Activated naive CD4-positive, alpha-beta T cell treated with anti-CD3 and anti-CD28 coated beads for 36 hours (primary cell): ENCODE results near the gene SNX8. TPM values are rescaled to one million over a fixed set of nuclear protein-coding genes. Genes with fewer than 3 reads are reported as not detected.
"Not testable (repeated sequence)": the region's sequence is repeated elsewhere in the genome, so short reads cannot be mapped to it uniquely, and the experiment has no call there.

Experiments
- CTCF ChIA-PET: fragments of 350-600 bp; sonication (Branson Sonifier 250); formaldehyde crosslinking; loops from one replicate; lab custom pipeline; 2021; ENCODE audit warnings: antibody characterized with exemption; lab: Charles Lee
- DNase-seq: peaks from one replicate; pipeline ENCODE4 v3.0.0-alpha.2; 2020
- H3K27ac Mint-ChIP-seq: one replicate; pipeline ENCODE4 v1.8.0; 2021; ENCODE audit warnings: mild to moderate bottlenecking, mixed read lengths
- H3K27me3 Mint-ChIP-seq: one replicate; pipeline ENCODE4 v1.8.0; 2021; ENCODE audit warnings: low read depth, mixed read lengths
- H3K36me3 Mint-ChIP-seq: one replicate; pipeline ENCODE4 v1.8.0; 2021; ENCODE audit warnings: low read depth, mixed read lengths
- H3K4me1 Mint-ChIP-seq: one replicate; pipeline ENCODE4 v1.8.0; 2021; ENCODE audit warnings: low read depth, mixed read lengths
- H3K4me3 Mint-ChIP-seq: one replicate; pipeline ENCODE4 v1.8.0; 2021; ENCODE audit warnings: mild to moderate bottlenecking, moderate library complexity, mixed read lengths
- H3K9me3 Mint-ChIP-seq: one replicate; pipeline ENCODE4 v1.8.0; 2021; ENCODE audit warnings: mixed read lengths
- intact Hi-C: fragments of 100-400 bp; cut with micrococcal nuclease; formaldehyde crosslinking; loops from one replicate; pipeline ENCODE4 v1.15.1; 2023
- total RNA-seq, 2 experiments: library from RNA; stranded (reverse); gene quantifications; one replicate each; pipeline ENCODE4 v1.2.3, GENCODE V29; 2021

The SNX8 gene
- total RNA-seq, 2 experiments from 2014 or later = 28.7 to 29.6 TPM

DNA sequence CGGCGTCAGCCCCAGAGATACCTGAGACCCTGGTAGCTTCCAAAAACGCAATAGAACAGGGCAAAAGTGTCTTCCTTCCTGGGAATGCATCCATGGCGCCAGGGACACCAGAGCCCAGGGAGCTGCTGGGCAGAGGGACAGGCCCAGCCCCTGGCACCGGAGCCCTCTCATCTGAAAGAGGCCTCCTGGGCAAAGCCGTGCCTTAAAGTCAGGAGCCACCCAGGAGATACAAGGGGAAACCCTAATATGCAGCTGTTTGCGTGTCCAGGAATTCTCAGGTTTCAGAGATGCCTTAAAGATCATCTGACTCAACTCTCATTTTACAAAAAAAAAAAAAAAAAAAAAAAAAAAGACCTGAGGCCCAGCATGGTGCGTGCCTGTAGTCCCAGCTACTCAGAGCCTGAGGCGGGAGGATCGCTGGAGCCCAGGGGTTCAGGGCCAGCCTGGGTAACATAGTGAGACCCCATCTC lies 44.2 kb downstream of the SNX8 start:
- Mint-ChIP-seq H3K36me3 (peaks cover 7% of the 10 kb centered on the region), H3K27ac (no peak overlapping the region)
- CTCF ChIA-PET = interaction anchor here (0.6 to 0.7 kb wide), 2 partner anchors 78 to 94 kb away, joined by 3 to 5 read pairs; no protein-coding TSS in a partner anchor

DNA sequence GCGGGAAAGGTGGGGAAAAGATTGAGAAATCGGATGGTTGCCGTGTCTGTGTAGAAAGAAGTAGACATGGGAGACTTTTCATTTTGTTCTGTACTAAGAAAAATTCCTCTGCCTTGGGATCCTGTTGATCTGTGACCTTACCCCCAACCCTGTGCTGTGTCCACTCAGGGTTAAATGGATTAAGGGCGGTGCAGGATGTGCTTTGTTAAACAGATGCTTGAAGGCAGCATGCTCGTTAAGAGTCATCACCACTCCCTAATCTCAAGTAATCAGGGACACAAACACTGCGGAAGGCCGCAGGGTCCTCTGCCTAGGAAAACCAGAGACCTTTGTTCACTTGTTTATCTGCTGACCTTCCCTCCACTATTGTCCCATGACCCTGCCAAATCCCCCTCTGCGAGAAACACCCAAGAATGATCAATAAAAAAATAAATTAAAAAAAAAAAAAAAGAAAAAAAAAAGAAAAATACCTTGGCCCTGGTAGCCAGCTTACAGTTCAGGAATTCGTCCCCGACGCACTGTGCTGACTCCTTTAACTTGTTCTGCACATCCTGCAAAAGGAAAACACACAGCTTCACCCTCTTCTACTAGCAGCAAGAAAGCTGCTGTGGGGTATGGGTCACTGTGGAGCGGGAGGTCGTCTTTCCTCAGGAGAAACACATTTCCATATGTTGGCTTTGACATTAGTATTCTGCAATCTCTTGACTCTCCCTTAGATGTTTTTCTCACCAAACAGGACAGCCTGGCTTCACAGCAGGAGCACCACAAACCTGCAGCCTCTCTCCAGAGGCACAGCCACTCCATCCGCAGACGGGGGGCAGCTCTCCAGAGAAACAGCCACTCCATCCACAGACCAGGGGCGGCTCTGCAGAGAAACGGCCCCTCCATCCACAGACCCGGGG lies 44.9 kb downstream of the SNX8 start:
- CTCF ChIA-PET = not testable (repeated sequence)

More for the DNA sequence above, 44.2 kb downstream of the SNX8 start:
- no peaks in the 10 kb centered on the region for H3K27me3 Mint-ChIP-seq
- DNase-seq = no peak
- no peaks in the 10 kb centered on the region for H3K9me3 Mint-ChIP-seq
- intact Hi-C loops = no loop called here
- no peaks in the 10 kb centered on the region for H3K4me1 Mint-ChIP-seq
- no peak overlapping the region for H3K4me3 Mint-ChIP-seq

DNA sequence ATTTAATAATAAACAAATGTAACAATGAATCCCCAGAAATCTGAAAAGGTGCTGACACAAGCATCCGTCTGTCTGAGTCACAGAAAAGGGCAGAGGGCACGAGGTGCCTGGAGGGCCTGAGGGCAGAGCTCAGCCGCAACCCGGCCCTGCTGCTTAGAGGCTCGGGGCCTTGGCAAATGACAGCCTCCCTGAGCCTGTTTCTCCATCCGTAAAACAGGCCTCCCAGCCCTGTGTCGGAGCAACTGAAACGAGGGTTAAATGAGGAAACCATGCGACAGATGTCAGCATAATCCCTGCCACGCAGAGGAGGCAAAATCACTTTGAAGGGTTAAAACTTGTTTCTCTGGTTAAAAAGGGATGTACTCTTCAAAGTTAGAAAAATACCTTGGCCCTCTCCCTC lies 47.3 kb downstream of the SNX8 start:
- no peak overlapping the region for H3K27ac Mint-ChIP-seq
- H3K4me3 Mint-ChIP-seq = no peak overlapping the region
- intact Hi-C loops = no loop called here
- CTCF ChIA-PET = no interaction called here
- no peak for DNase-seq
- H3K36me3 Mint-ChIP-seq = peaks cover 13% of the 10 kb centered on the region
- H3K9me3 Mint-ChIP-seq = no peaks in the 10 kb centered on the region
- H3K4me1 Mint-ChIP-seq = peaks cover 3% of the 10 kb centered on the region
- H3K27me3 Mint-ChIP-seq = no peaks in the 10 kb centered on the region

More for the DNA sequence above, 44.9 kb downstream of the SNX8 start:
- intact Hi-C loops, H3K27me3 Mint-ChIP-seq, H3K36me3 Mint-ChIP-seq, H3K9me3 Mint-ChIP-seq, DNase-seq, H3K27ac Mint-ChIP-seq, H3K4me3 Mint-ChIP-seq, H3K4me1 Mint-ChIP-seq: not testable (repeated sequence)

DNA sequence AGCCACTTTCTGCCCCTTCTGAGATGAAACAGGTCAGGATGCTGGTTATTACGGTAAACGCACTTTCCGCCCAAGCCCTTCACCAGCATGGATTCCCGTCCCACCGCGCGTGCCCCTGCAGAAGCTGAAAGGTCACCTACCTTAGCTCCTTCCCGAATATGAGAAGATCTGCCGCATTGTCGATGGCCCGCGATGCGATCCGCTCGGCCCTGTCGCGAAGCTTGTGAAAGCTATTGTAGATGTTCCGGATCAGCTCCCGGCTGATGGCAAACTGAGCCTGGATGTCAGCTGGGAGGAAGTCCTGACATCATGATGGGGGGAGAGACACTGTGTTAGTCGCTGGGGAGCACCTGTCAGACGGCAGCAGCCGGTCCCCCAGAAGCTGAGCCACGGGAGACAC lies 50.1 kb downstream of the SNX8 start:
- Mint-ChIP-seq H3K27ac (no peak overlapping the region), H3K36me3 (peaks cover 8% of the 10 kb centered on the region), H3K4me1 (peaks cover 9% of the 10 kb centered on the region), H3K9me3 (no peaks in the 10 kb centered on the region), H3K4me3 (no peak overlapping the region), H3K27me3 (no peaks in the 10 kb centered on the region)
- no peak for DNase-seq
- CTCF ChIA-PET = no interaction called here
- intact Hi-C loops = no loop called here

DNA sequence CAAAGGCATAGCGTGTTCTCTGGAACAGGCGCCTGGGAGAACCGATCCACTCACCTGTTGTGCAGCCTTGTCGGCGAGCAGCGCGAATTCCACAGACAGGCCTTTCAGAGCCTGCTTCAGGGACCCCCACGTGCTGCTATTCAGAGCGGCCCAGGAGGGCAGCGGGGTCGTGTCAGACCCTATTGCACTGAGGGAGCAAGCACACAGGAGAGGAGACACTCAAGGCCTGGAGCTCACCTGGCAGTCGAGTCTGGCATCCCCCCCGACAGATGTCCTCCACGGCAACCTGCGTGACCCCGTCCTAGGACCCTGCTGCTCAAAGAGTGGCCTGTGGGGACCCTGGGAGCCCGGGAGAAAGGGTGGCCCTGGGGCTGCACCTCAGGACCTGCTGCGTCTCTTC lies 51.1 kb downstream of the SNX8 start:
- Mint-ChIP-seq H3K36me3 (peaks cover 8% of the 10 kb centered on the region), H3K27ac (no peak overlapping the region)
- CTCF ChIA-PET = no interaction called here

DNA sequence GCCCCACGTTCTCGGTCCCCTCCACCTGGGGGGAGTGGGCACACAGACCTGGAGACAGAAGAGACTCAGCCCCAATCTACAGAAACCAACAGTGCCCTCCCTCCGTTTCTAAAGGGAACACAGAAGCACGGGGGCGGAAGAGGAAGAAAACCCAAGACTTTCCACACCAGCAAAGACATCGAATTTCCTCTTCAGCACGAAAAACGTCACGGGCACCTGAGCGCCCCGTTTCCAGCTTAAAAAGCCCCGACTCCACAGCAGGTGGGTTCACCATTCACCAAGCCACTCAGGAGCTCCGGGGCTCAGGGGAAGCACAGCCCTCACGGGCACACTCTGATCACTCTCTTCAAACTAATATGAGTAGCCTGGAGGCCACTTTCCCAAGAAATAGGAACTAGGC lies 52.6 kb downstream of the SNX8 start:
- DNase-seq = peak; percentile 38

More for the DNA sequence above, 51.1 kb downstream of the SNX8 start:
- Mint-ChIP-seq H3K4me1 (peaks cover 9% of the 10 kb centered on the region), H3K27me3 (no peaks in the 10 kb centered on the region), H3K9me3 (no peaks in the 10 kb centered on the region), H3K4me3 (no peak overlapping the region)
- no peak for DNase-seq
- intact Hi-C loops = no loop called here

DNA sequence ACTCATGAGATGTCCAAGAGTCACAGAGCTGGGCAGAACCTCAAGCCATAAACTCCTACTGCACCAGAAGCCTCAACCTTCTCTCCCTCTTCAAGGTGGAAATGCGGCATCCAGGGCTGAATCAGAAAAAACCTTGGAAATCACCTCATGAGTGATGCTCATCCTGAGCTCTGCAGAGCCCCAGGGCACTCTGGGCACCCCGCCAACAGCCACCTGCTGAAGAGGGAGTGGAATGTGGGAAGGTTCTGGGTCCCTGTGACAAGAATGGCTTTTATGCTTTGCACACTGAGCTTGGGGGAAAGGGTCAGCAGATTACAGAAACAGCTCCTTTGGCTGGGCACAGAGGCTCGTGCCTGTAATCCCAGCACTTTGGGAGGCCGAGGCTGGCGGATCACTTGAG lies 53.4 kb downstream of the SNX8 start:
- Mint-ChIP-seq H3K27ac (no peak overlapping the region), H3K4me3 (no peak overlapping the region), H3K4me1 (peaks cover 9% of the 10 kb centered on the region), H3K27me3 (no peaks in the 10 kb centered on the region), H3K9me3 (no peaks in the 10 kb centered on the region), H3K36me3 (peaks cover 9% of the 10 kb centered on the region)
- intact Hi-C loops = no loop called here
- no peak for DNase-seq
- CTCF ChIA-PET = interaction anchor here (0.7 kb wide), 1 partner anchor 1208 kb away, joined by 3 read pairs; no protein-coding TSS in a partner anchor

More for the DNA sequence above, 52.6 kb downstream of the SNX8 start:
- Mint-ChIP-seq H3K27me3 (no peaks in the 10 kb centered on the region), H3K27ac (peak overlapping the region; percentile 47), H3K4me1 (peaks cover 9% of the 10 kb centered on the region), H3K36me3 (peaks cover 8% of the 10 kb centered on the region), H3K4me3 (peak overlapping the region; percentile 6), H3K9me3 (no peaks in the 10 kb centered on the region)
- CTCF ChIA-PET = interaction anchor here (1.0 kb wide), 1 partner anchor 170 kb away, joined by 3 read pairs; no protein-coding TSS in a partner anchor
- intact Hi-C loops = no loop called here

DNA sequence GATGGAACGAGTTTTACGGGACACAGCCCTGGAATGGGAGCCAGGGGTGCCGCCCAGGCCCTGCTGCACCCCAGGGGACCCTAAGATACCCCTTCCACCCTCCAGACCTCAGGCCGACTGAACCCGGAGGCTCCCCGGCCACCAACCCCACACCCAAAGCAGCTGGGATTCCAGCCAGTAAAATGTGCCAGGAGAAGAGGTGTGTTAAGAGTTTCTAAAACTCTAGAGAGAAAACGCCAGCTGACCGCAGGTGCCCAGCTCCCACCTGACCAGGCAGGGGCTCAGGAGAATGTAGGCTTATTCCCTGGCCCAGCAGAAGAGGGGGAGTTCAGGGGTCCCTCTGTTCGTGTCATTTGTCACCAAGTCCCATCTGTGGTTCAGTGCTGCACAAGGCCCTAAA lies 54.8 kb downstream of the SNX8 start:
- Mint-ChIP-seq H3K27ac (no peak overlapping the region), H3K9me3 (no peaks in the 10 kb centered on the region), H3K27me3 (no peaks in the 10 kb centered on the region), H3K4me3 (no peak overlapping the region), H3K36me3 (peaks cover 9% of the 10 kb centered on the region), H3K4me1 (peaks cover 9% of the 10 kb centered on the region)
- DNase-seq = no peak
- CTCF ChIA-PET = interaction anchor here (0.6 kb wide), 1 partner anchor 88 kb away, joined by 3 read pairs; no protein-coding TSS in a partner anchor
- intact Hi-C loops = no loop called here

DNA sequence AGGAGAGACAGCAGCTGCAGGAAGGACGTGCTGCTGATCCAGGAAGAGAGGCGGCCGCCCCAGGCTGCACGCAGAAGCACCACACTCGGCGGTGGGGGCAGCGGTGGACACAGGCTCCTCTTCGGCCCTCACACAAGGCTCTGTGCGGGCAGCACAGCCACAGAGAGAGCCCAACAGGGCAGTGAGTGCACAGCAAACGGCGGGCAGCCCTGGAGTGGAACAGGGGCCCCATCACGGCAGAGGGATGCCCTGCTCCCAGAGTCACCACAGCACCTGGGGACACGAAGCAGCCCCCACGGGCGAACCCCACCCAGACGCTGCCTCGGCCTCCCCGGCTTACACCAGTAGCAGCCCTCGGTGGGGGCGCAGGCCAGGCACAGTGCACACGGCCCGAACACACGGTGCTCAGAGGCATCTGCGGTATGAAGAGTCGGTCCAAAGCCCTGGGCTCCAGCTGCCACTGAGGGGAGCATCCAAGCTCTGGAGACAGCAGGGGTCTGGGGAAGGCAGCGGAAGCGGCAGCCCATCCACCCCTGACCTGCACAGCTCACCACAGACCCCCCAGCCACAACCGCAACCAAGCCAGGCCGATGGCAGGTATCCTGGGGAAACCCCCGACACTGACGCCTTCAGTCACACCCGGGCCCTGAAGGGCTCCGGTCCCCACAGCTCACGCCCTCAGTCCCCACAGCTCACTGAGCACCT lies 55.4 kb downstream of the SNX8 start:
- H3K27ac Mint-ChIP-seq = no peak overlapping the region
- CTCF ChIA-PET = interaction anchor here (0.6 kb wide), 1 partner anchor 89 kb away, joined by 3 read pairs; no protein-coding TSS in a partner anchor

DNA sequence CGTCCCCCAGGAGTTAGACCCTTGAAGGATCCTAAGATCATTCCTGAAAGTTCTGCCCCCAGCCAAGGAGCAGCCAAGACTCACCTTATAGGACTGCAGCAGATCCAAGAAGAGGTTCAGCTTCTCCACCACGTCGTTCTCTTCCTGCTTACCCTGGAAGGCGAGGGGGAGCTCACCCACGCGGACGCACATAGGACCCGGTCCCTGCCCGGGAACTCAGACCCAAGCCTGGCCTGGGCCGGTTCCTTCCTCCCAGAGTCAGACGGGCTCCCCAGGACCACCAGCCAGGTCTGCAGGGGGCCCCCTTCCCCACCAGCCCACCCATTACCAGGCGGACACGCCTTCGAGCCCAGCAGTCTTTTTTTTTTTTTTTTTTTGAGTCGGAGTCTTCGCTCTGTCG lies 56.6 kb downstream of the SNX8 start:
- H3K4me1 Mint-ChIP-seq = peaks cover 9% of the 10 kb centered on the region
- H3K9me3 Mint-ChIP-seq = no peaks in the 10 kb centered on the region
- no peak overlapping the region for H3K4me3 Mint-ChIP-seq
- intact Hi-C loops = no loop called here
- no peaks in the 10 kb centered on the region for H3K27me3 Mint-ChIP-seq
- CTCF ChIA-PET = no interaction called here
- H3K36me3 Mint-ChIP-seq = peaks cover 5% of the 10 kb centered on the region
- no peak overlapping the region for H3K27ac Mint-ChIP-seq
- DNase-seq = no peak

More for the DNA sequence above, 55.4 kb downstream of the SNX8 start:
- H3K27me3 Mint-ChIP-seq = no peaks in the 10 kb centered on the region
- no peaks in the 10 kb centered on the region for H3K9me3 Mint-ChIP-seq
- intact Hi-C loops = no loop called here
- peaks cover 5% of the 10 kb centered on the region for H3K36me3 Mint-ChIP-seq
- peaks cover 9% of the 10 kb centered on the region for H3K4me1 Mint-ChIP-seq
- no peak overlapping the region for H3K4me3 Mint-ChIP-seq
- DNase-seq = no peak

DNA sequence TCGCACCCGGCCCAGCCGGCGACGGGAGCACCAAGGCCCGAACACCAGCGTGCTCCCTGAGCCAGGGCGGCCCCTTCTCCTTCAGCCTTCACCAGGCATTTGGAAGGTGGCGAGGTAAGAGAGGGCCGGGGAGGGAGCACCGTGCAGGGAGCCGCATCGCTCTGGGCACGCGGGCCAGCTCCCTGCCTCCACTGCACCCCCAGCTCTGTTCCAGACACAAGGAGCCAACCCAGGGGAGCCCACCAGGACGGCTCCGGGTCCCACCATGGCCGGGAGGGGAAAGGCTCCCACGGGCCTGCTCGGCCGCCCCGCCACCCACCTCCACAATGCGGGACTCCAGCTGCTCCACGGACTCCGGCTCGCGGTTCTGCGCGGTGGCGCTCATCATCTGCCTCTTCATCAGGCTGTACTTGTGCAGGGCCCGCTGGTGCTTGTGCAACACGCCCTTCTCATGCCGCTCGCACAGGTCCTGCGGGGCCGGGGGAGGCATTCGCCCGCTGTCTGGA lies 57.1 kb downstream of the SNX8 start:
- H3K36me3 Mint-ChIP-seq = peaks cover 3% of the 10 kb centered on the region
- H3K4me1 Mint-ChIP-seq = peaks cover 8% of the 10 kb centered on the region
- H3K27ac Mint-ChIP-seq = no peak overlapping the region
- H3K27me3 Mint-ChIP-seq = no peaks in the 10 kb centered on the region
- intact Hi-C loops = no loop called here
- CTCF ChIA-PET = no interaction called here
- H3K9me3 Mint-ChIP-seq = no peaks in the 10 kb centered on the region
- no peak for DNase-seq
- no peak overlapping the region for H3K4me3 Mint-ChIP-seq
